ENCODE measurements around the gene UBE2D2. TPM values are rescaled to one million over a fixed set of nuclear protein-coding genes. Genes with fewer than 3 reads are reported as not detected.
A peak's percentile ranks its signal among the peaks of the same experiment; 100 is the strongest.

UBE2D2 gene
- total and polyA plus RNA-seq, 9 donors = 93.2 to 127 (median 111) TPM

DNA sequence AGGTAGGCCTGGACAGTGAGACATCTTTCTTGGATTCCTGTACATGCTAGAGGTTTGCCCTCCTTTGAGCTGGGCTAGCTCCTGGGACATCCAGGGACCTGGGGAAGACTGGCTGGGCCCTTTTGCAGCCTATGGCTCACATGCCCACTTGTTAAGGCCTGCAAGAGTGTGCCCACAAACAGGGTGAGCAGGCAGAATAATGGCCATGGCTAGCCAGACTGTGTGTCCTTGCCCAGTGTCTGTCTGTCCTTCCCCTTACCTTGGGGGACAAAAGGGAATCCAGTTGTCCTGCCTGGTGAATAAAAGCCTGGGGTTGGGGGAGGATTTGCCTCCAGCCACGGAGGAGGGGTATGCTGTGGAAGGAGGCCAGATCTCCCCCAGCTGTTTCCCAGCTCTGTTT, 74.1 kb downstream of the UBE2D2 start:
- no CpG with 5 or more reads among the region's 1 CpG for WGBS (ENCODE audit: insufficient coverage)
- Histone ChIP-seq H3K4me1 (ENCODE audit: control insufficient read depth, insufficient read depth, low read length) (peaks cover 64% of the 10 kb centered on the region), H3K27ac (ENCODE audit: low read length) (peak overlapping the region; percentile 91)

DNA sequence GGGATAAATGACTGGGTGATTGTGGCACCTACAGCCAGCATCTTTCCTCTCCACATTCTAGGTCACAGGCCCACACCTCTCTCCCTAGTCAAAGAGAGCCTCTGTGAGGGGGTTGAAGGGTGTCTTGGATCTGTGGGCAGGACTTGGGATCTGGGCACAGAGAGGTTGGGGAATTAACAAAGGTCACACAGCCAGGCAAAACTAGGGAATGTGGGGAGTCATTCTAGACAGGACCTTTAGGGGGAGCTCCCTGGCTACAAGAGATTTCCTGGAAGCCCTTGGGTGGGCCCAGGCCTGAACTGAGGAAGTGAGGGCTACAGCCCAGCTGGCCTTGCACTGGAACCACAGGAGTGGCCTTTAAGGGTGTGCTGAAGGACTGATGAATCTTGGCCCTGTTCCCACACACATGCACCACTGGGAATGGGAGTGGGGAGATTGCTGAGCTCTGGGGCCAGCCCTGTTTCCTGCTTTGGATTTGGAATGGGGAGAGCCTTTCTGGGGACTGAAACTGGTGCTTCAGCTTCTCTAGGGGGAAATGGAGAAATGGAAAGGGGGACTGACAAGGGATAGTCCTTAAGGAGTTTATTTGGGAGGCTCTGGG, 74.6 kb downstream of the UBE2D2 start:
- Histone ChIP-seq H3K36me3 (ENCODE audit: control insufficient read depth, insufficient read depth, low read length) (peaks cover 5% of the 10 kb centered on the region), H3K27me3 (ENCODE audit: control insufficient read depth, insufficient read depth, low read length) (no peaks in the 10 kb centered on the region), H3K27ac (ENCODE audit: low read length) (peak overlapping the region; percentile 91), H3K4me3 (ENCODE audit: low read length) (no peak overlapping the region), H3K9me3 (replicated peaks; ENCODE audit: control insufficient read depth, low read depth, low read length) (no peaks in the 10 kb centered on the region), H3K4me1 (ENCODE audit: control insufficient read depth, insufficient read depth, low read length) (peaks cover 70% of the 10 kb centered on the region)
- peak; percentile 95 for DNase-seq

More for the DNA sequence above, 74.1 kb downstream of the UBE2D2 start:
- Histone ChIP-seq H3K4me3 (ENCODE audit: low read length) (no peak overlapping the region), H3K36me3 (ENCODE audit: control insufficient read depth, insufficient read depth, low read length) (peaks cover 10% of the 10 kb centered on the region), H3K27me3 (ENCODE audit: control insufficient read depth, insufficient read depth, low read length) (no peaks in the 10 kb centered on the region), H3K9me3 (replicated peaks; ENCODE audit: control insufficient read depth, low read depth, low read length) (no peaks in the 10 kb centered on the region)
- DNase-seq = no peak

GRCh38 chr5:139636207-139636792, 75.2 kb downstream of the UBE2D2 start:
- no CpG with 5 or more reads among the region's 2 CpGs for WGBS (ENCODE audit: insufficient coverage)
- Histone ChIP-seq H3K9me3 (replicated peaks; ENCODE audit: control insufficient read depth, low read depth, low read length) (no peaks in the 10 kb centered on the region), H3K4me1 (ENCODE audit: control insufficient read depth, insufficient read depth, low read length) (peaks cover 76% of the 10 kb centered on the region), H3K4me3 (ENCODE audit: low read length) (no peak overlapping the region), H3K27me3 (ENCODE audit: control insufficient read depth, insufficient read depth, low read length) (no peaks in the 10 kb centered on the region), H3K36me3 (ENCODE audit: control insufficient read depth, insufficient read depth, low read length) (peaks cover 5% of the 10 kb centered on the region), H3K27ac (ENCODE audit: low read length) (peak overlapping the region; percentile 91)
- no peak for DNase-seq

GRCh38 chr5:139636975-139637408, 75.9 kb downstream of the UBE2D2 start:
- H3K4me3 ChIP-seq (ENCODE audit: low read length) = peak overlapping the region; percentile 48
- peak overlapping the region; percentile 91 for H3K27ac ChIP-seq (ENCODE audit: low read length)
- no peaks in the 10 kb centered on the region for H3K9me3 ChIP-seq (replicated peaks; ENCODE audit: control insufficient read depth, low read depth, low read length)
- H3K27me3 ChIP-seq (ENCODE audit: control insufficient read depth, insufficient read depth, low read length) = no peaks in the 10 kb centered on the region
- WGBS (ENCODE audit: insufficient coverage) = no CpG with 5 or more reads among the region's 6 CpGs
- peaks cover 5% of the 10 kb centered on the region for H3K36me3 ChIP-seq (ENCODE audit: control insufficient read depth, insufficient read depth, low read length)
- DNase-seq = no peak
- peaks cover 80% of the 10 kb centered on the region for H3K4me1 ChIP-seq (ENCODE audit: control insufficient read depth, insufficient read depth, low read length)

- WGBS (ENCODE audit: insufficient coverage) = under 1% methylated on average over 33 of the region's 62 CpGs
- peaks cover 1% of the 10 kb centered on the region for H3K36me3 ChIP-seq (ENCODE audit: control insufficient read depth, insufficient read depth, low read length)
Measured at GRCh38 chr5:139637438-139638089, 76.4 kb downstream of the UBE2D2 start.

GRCh38 chr5:139638090-139638735, 77.1 kb downstream of the UBE2D2 start:
- WGBS (ENCODE audit: insufficient coverage) = 5% methylated on average over 20 of the region's 23 CpGs
- Histone ChIP-seq H3K27ac (ENCODE audit: low read length) (peak overlapping the region; percentile 95), H3K36me3 (ENCODE audit: control insufficient read depth, insufficient read depth, low read length) (no peaks in the 10 kb centered on the region), H3K9me3 (replicated peaks; ENCODE audit: control insufficient read depth, low read depth, low read length) (no peaks in the 10 kb centered on the region), H3K4me1 (ENCODE audit: control insufficient read depth, insufficient read depth, low read length) (peaks cover 91% of the 10 kb centered on the region), H3K27me3 (ENCODE audit: control insufficient read depth, insufficient read depth, low read length) (no peaks in the 10 kb centered on the region), H3K4me3 (ENCODE audit: low read length) (peak overlapping the region; percentile 48)
- peak; percentile 94 for DNase-seq

More at GRCh38 chr5:139637438-139638089, 76.4 kb downstream of the UBE2D2 start:
- H3K4me3 ChIP-seq (ENCODE audit: low read length) = peak overlapping the region; percentile 48
- no peaks in the 10 kb centered on the region for H3K9me3 ChIP-seq (replicated peaks; ENCODE audit: control insufficient read depth, low read depth, low read length)
- peak; percentile 96 for DNase-seq
- H3K27me3 ChIP-seq (ENCODE audit: control insufficient read depth, insufficient read depth, low read length) = no peaks in the 10 kb centered on the region
- H3K27ac ChIP-seq (ENCODE audit: low read length) = peak overlapping the region; percentile 95
- H3K4me1 ChIP-seq (ENCODE audit: control insufficient read depth, insufficient read depth, low read length) = peaks cover 84% of the 10 kb centered on the region

DNA sequence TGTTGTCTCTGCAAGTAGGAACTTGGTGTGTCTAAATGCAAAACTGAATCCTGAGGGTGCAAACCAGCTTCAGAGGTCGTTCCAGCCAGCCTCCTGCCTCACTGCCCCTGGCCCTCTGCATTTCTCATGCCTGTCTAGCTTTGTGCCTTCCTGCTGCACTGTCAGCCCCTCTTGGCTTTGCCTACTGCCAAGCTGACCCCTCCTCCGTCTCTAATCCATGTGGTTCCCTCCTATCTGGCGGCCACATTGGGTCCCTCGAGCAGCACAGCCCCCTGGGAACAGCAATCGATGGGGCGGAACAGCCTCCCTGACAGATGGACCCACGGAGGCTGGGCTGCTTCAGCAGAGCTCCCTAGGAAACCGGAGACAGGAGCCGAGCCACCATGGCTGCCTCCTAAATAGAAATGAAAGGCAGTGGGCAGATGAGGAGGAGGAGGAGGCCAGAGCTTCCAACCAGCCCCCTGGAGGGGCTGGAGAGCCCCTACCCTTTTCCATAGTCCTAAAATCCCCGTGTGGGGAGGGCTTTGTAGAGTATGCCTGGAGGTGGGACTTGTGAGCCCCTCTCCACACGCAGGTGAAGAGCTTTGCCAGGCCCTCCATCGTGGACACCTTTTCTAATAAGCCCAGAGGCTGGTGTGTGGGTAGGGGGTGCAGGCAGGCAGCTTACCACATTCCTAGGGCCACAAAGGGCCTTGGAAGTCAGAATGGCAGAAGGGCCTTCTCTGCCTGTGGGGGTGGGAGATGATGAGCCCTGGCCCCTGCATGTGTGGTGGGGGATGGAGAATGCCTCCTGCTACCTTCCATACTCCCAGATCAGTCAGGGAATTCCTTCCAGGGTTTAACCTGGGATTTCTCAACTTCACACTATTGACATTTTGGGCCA, 77.8 kb downstream of the UBE2D2 start:
- peaks cover 92% of the 10 kb centered on the region for H3K4me1 ChIP-seq (ENCODE audit: control insufficient read depth, insufficient read depth, low read length)
- no peaks in the 10 kb centered on the region for H3K27me3 ChIP-seq (ENCODE audit: control insufficient read depth, insufficient read depth, low read length)
- no peak overlapping the region for H3K4me3 ChIP-seq (ENCODE audit: low read length)
- no peaks in the 10 kb centered on the region for H3K36me3 ChIP-seq (ENCODE audit: control insufficient read depth, insufficient read depth, low read length)
- H3K9me3 ChIP-seq (replicated peaks; ENCODE audit: control insufficient read depth, low read depth, low read length) = no peaks in the 10 kb centered on the region
- DNase-seq = no peak
- 37% methylated on average over 8 of the region's 12 CpGs for WGBS (ENCODE audit: insufficient coverage)
- H3K27ac ChIP-seq (ENCODE audit: low read length) = peak overlapping the region; percentile 95

DNA sequence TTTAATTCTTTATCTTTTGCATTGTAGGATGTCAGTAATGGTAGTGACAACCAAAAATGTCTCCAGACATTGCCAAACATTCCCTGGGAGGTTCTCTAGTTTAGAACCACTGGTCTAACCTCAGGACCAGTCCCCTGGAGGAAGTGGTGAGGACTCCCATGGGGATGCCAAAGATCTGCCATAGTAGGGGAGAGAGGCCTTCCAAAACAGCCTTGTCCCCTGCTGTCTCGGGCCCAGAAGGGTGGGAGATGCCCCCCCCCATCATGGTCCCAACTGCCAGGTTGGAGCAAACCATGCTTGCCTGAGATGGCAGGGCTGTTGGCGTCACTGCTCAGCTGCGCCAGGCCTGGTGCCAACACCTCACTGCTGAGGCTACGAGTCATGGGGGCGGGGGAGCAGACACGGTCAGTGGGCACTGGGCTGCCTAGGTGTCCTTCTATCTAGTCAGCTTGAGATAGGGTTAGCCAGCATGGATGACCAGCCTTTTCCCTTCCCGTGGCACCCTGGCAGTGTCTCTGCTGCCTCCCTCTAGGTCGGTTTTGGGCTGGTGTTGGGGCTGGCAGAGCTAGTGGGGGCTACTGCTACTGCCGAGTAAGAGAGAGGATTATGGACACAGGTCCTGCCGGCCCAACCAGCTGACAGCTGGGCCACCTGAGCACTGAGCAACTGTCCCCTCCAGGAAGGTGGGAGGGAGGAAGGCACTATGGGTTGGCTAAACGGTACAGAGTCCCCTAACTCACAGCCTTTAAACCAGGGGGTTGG, 78.7 kb downstream of the UBE2D2 start:
- Histone ChIP-seq H3K27me3 (ENCODE audit: control insufficient read depth, insufficient read depth, low read length) (no peaks in the 10 kb centered on the region), H3K27ac (ENCODE audit: low read length) (peak overlapping the region; percentile 95), H3K36me3 (ENCODE audit: control insufficient read depth, insufficient read depth, low read length) (no peaks in the 10 kb centered on the region), H3K9me3 (replicated peaks; ENCODE audit: control insufficient read depth, low read depth, low read length) (no peaks in the 10 kb centered on the region), H3K4me3 (ENCODE audit: low read length) (no peak overlapping the region), H3K4me1 (ENCODE audit: control insufficient read depth, insufficient read depth, low read length) (peaks cover 87% of the 10 kb centered on the region)
- WGBS (ENCODE audit: insufficient coverage) = 72% methylated on average over 6 of the region's 11 CpGs
- no peak for DNase-seq

DNA sequence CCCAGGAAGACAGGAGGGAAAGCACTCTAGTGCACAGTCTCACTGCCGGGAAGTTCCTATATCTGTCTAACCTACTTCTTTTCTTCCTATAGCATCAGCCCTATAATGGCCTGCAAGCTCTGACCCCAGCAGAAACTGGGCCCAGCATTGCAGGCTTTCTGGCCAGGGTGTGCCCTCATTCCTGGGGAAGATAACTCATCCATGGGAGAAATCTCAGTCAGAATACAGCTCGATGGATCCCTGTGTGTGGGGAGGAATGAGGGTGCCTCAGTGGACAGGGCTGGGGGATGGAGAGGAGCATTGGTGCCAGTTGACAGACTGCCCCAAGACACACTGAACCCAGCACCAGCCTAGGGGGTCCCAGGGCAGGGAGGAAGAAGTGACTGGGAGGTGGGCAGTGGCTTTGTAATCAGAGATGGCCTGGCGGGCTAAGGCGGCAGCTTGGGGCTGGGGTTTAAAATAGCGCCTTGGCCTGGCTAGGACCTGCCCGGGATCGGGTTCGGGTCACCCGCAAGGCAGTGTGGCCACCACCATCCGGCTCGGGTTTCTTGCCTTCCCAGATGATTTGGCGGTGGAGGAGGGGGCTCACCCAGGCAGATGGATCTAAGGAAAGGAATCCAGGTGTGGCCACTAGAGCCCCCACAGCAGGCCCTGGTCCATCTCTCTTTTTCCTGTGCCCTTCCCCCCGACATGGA, 79.4 kb downstream of the UBE2D2 start:
- Histone ChIP-seq H3K4me1 (ENCODE audit: control insufficient read depth, insufficient read depth, low read length) (peaks cover 81% of the 10 kb centered on the region), H3K36me3 (ENCODE audit: control insufficient read depth, insufficient read depth, low read length) (no peaks in the 10 kb centered on the region), H3K27me3 (ENCODE audit: control insufficient read depth, insufficient read depth, low read length) (no peaks in the 10 kb centered on the region), H3K9me3 (replicated peaks; ENCODE audit: control insufficient read depth, low read depth, low read length) (no peaks in the 10 kb centered on the region), H3K27ac (ENCODE audit: low read length) (peak overlapping the region; percentile 95), H3K4me3 (ENCODE audit: low read length) (no peak overlapping the region)
- WGBS (ENCODE audit: insufficient coverage) = 48% methylated on average over 7 of the region's 13 CpGs
- no peak for DNase-seq
